Heart right ventricle (tissue), 16 donors: ENCODE measurements around the gene ATP8B3. TPM values are rescaled to one million over a fixed set of nuclear protein-coding genes. Genes with fewer than 3 reads are reported as not detected.
A peak's percentile ranks its signal among the peaks of the same experiment; 100 is the strongest.

ENCODE experiments used
- ATAC-seq, 8 donors: fragments of 200-7000 bp; cut with Tn5 transposase; one replicate each; pipeline ENCODE4 v1.9.1; 2020; ENCODE audit warnings: mild to moderate bottlenecking in 8 of 8, moderate library complexity in 8 of 8, moderate number of reproducible peaks in 1 of 8
- DNase-seq, 2 donors: peaks; one replicate each; pipeline ENCODE4 v3.0.0-alpha.2; 2020
- H3K27ac ChIP-seq, 10 donors: fragments of 200-600 bp; sonication (generic) in 2 of 10; one replicate each; pipeline versions ENCODE4 v1.5.0 to v1.8.0; 2020 to 2022; ENCODE audit warnings: mild to moderate bottlenecking in 3 of 10
- H3K27me3 ChIP-seq, 7 donors: fragments of 200-600 bp; one replicate each; pipeline ENCODE4 v1.8.0; 2021 to 2022; ENCODE audit warnings: mild to moderate bottlenecking in 2 of 7
- H3K36me3 ChIP-seq, 9 donors: fragments of 200-600 bp; sonication (generic) in 1 of 9; one replicate each; pipeline versions ENCODE4 v1.5.0 to v1.8.0; 2020 to 2022; ENCODE audit warnings: mild to moderate bottlenecking in 2 of 9
- H3K4me1 ChIP-seq, 9 donors: fragments of 200-600 bp; sonication (generic) in 1 of 9; one replicate each; pipeline versions ENCODE4 v1.5.0 to v1.8.0; 2020 to 2022; ENCODE audit warnings: mild to moderate bottlenecking in 4 of 9
- H3K4me3 ChIP-seq, 10 donors: fragments of 200-600 bp; sonication (generic) in 2 of 10; one replicate each; pipeline versions ENCODE4 v1.5.0 to v1.8.0; 2020 to 2022; ENCODE audit warnings: mild to moderate bottlenecking in 7 of 10, moderate library complexity in 2 of 10
- H3K9me3 ChIP-seq, 11 donors: fragments of 200-600 bp in 10 of 11; sonication (generic) in 2 of 11; one replicate each; pipeline versions ENCODE4 v1.5.0 to v1.8.0; 2013 to 2022; ENCODE audit warnings: mild to moderate bottlenecking in 2 of 11, control low read depth in 1 of 11, moderate library complexity in 1 of 11
- CTCF ChIP-seq, 9 donors: fragments of 200-600 bp; sonication (generic) in 2 of 9; IDR thresholded peaks; one replicate each; pipeline versions ENCODE4 v1.5.0 to v1.8.0; 2021 to 2022; ENCODE audit warnings: antibody characterized with exemption in 9 of 9, mild to moderate bottlenecking in 5 of 9, moderate library complexity in 1 of 9
- WGBS, 2 donors: extraction: QIAGEN DNeasy Blood & Tissue Kit; methylation state at CpG; one replicate each; pipeline ENCODE4 v1.1.7; 2013; ENCODE audit warnings: inconsistent platforms in 1 of 2; 5-methylcytosine and 5-hydroxymethylcytosine counted together
- intact Hi-C, 10 donors: fragments of 100-400 bp; cut with DNase I; formaldehyde crosslinking; loops; one replicate each; pipeline versions ENCODE4 v1.11.1 to v1.14.2; 2022
- polyA plus RNA-seq, 2 donors: library from polyadenylated mRNA; stranded (reverse); fragments of 200-250 nt; gene quantifications; one replicate each; pipeline ENCODE4 v1.2.3, GENCODE V29; 2013
- total RNA-seq, 10 donors: library from RNA; stranded (reverse); fragmentation: NEBNext Ultra II Directional in 3 of 10; extraction: Animal tissue kit (Norgen Biotek cat#: 25700) in 3 of 10; gene quantifications; one replicate each; pipeline versions ENCODE4 v1.2.1 to v1.2.4, GENCODE V29; 2021 to 2023
- donor health status: Arrhythmogenic right ventricular cardiomyopathy.
- donor health status: ischemic (EF 13 %, LVEDD 7.1; RV severe dilation, severe dysfunction).
- donor health status: healthy with polysubstance abuse.
- donor health status: DM: no; HTN: yes; CAD: no.
- donor health status: DM: no; HTN: no; CAD: no.
- donor health status: ischemic (EF 25% LVEDD 6.9; RV normal size, moderate dysfunction).
- donor health status: ischemic (EF 25% LVEDD 5.7; RV mildly dilated, moderate dysfunction).
- donor health status: healthy.
- donor health status: DM: yes; HTN: yes; CAD: no.
- donor health status: Ischemic cardiomyopathy.
- donor health status: ischemic (EF 35%, LVEDD 5.7; RV mildly dilated, moderate dysfunction).
- donor health status: nonischemic (EF 11% LVEDD 7.7; RV severe dilation, severe dysfunction).
- donor health status: DM: yes; HTN: yes; CAD: no.
- donor health status: PGD.
- donor health status: ischemic (EF 29% LVEDD 5.4; RV normal size, mild dysfunction).
- donor health status: nonischemic (EF 23%, LVEDD 6.1; RV moderate dilation, normal function).

Gene ATP8B3
- total and polyA plus RNA-seq, 12 donors: 0.13 to 3.4 (median 0.52) TPM

GRCh38 chr19:1849132-1849474 lies 37.0 kb upstream of the ATP8B3 start:
- no peaks in the 10 kb centered on the region for H3K27me3 ChIP-seq
- TF ChIP-seq CTCF (IDR thresholded peaks at IDR 0.05): no peak
- no peak for DNase-seq
- no peaks in the 10 kb centered on the region for H3K9me3 ChIP-seq
- H3K4me3 ChIP-seq: peak overlapping the region in 1 of 10 donors; percentile 98
- peaks cover 0 to 18% (median 0%) of the 10 kb centered on the region in 9 donors for H3K36me3 ChIP-seq
- no peak for ATAC-seq
- intact Hi-C loops: loop anchor here in 1 of 10 donors (2.0 kb wide), 1 partner anchor 26 kb away; no protein-coding TSS in a partner anchor
- H3K27ac ChIP-seq: peak overlapping the region in 3 of 10 donors; percentile 98 to 100 (median 99)
- peaks cover 18 to 68% (median 48%) of the 10 kb centered on the region in 9 donors for H3K4me1 ChIP-seq
- 62 to 67% methylated on average over 5 of the region's 5 CpGs for WGBS, 2 donors

- Histone ChIP-seq H3K27ac (peak within 1 kb of the TSS; percentile 98 to 100 (median 99)), H3K36me3 (peaks cover 0 to 18% (median 0%) of the 10 kb centered on the region in 9 donors), H3K9me3 (no peaks in the 10 kb centered on the region), H3K4me3 (peak within 1 kb of the TSS; percentile 93 to 100 (median 98)), H3K27me3 (no peaks in the 10 kb centered on the region), H3K4me1 (peaks cover 16 to 68% (median 48%) of the 10 kb centered on the region in 9 donors)
- intact Hi-C loops: loop anchor here in 1 of 10 donors (2.0 kb wide), 1 partner anchor 26 kb away; no protein-coding TSS in a partner anchor
- TF ChIP-seq CTCF (IDR thresholded peaks at IDR 0.05): peak; percentile 82 to 98 (median 94)
- ATAC-seq (peak; percentile 80 to 90 (median 86)), DNase-seq (peak; percentile 96)
- 2% methylated on average over 54 to 60 of the region's 60 CpGs for WGBS, 2 donors
Measured at GRCh38 chr19:1848399-1849131, 36.5 kb upstream of the ATP8B3 start, which contains the start of gene REXO1. TSS of gene REXO1 (minus strand) at chr19:1848483. CDS start at chr19:1848358, 125 bp downstream.

- H3K4me1 ChIP-seq: peaks cover 15 to 68% (median 50%) of the 10 kb centered on the region in 9 donors
- no peaks in the 10 kb centered on the region for H3K27me3 ChIP-seq
- TF ChIP-seq CTCF (IDR thresholded peaks at IDR 0.05): no peak
- 0 to 1% methylated on average over 60 to 72 of the region's 72 CpGs for WGBS, 2 donors
- H3K4me3 ChIP-seq: peak overlapping the region; percentile 93 to 100 (median 98)
- ATAC-seq (peak in 4 of 8 donors; percentile 11 to 21 (median 15)), DNase-seq (no peak)
- intact Hi-C loops: loop anchor here in 1 of 10 donors (2.0 kb wide), 1 partner anchor 27 kb away; no protein-coding TSS in a partner anchor
- H3K36me3 ChIP-seq: peaks cover 0 to 18% (median 0%) of the 10 kb centered on the region in 9 donors
- H3K9me3 ChIP-seq: no peaks in the 10 kb centered on the region
- peak overlapping the region; percentile 98 to 100 (median 99) for H3K27ac ChIP-seq
Measured at GRCh38 chr19:1847684-1848398, 35.8 kb upstream of the ATP8B3 start.

- Histone ChIP-seq H3K36me3 (peaks cover 0 to 18% (median 0%) of the 10 kb centered on the region in 9 donors), H3K27me3 (no peaks in the 10 kb centered on the region), H3K4me1 (peaks cover 17 to 67% (median 54%) of the 10 kb centered on the region in 9 donors), H3K4me3 (peak overlapping the region; percentile 93 to 100 (median 98)), H3K9me3 (no peaks in the 10 kb centered on the region), H3K27ac (peak overlapping the region in 8 of 10 donors; percentile 98 to 100 (median 99))
- DNase-seq (no peak), ATAC-seq (no peak)
- intact Hi-C loops: no loop called here
- 6 to 8% methylated on average over 12 of the region's 12 CpGs for WGBS, 2 donors
- TF ChIP-seq CTCF (IDR thresholded peaks at IDR 0.05): no peak
Measured at GRCh38 chr19:1847348-1847683, 35.2 kb upstream of the ATP8B3 start.
